ENCODE measurements around the gene CTNNA2. TPM values are rescaled to one million over a fixed set of nuclear protein-coding genes. Genes with fewer than 3 reads are reported as not detected.

CTNNA2 gene
- total and polyA plus RNA-seq, 2 of the 8 experiments (the other 6 are each of a cell fraction or from before 2014, with no cell fraction given) = 3.9 to 9.0 TPM

GRCh38 chr2:80490964-80491363 is 978.1 kb downstream of the CTNNA2 start (continued):
- TF ChIP-seq CHD7 (IDR thresholded peaks at IDR 0.05; ENCODE audit: insufficient replicate concordance, low read length) (no peak), FOSL1 (IDR thresholded peaks at IDR 0.05; ENCODE audit: insufficient read depth, low read depth, low read length) (no peak), BCL11A (IDR thresholded peaks at IDR 0.05; ENCODE audit: low read depth in 2 of 2, low read length in 2 of 2) (no peak), E2F6 (IDR thresholded peaks at IDR 0.05) (no peak), EGR1 (IDR thresholded peaks at IDR 0.05; ENCODE audit: borderline replicate concordance, low read depth, low read length) (no peak), BACH1 (IDR thresholded peaks at IDR 0.05; ENCODE audit: low read length) (no peak), SIX5 (IDR thresholded peaks at IDR 0.05; ENCODE audit: low read depth, low read length) (no peak), NRF1 (IDR thresholded peaks at IDR 0.05; ENCODE audit: low read depth, low read length) (no peak), HDAC2 (IDR thresholded peaks at IDR 0.05; ENCODE audit: borderline replicate concordance in 1 of 2, low read depth in 2 of 2, low read length in 2 of 2) (no peak), CBX5 (IDR thresholded peaks at IDR 0.05; ENCODE audit: low read depth, low read length) (no peak)

Measured in H1 (cell line).